ENCODE results near the gene SEC14L1.

DNA sequence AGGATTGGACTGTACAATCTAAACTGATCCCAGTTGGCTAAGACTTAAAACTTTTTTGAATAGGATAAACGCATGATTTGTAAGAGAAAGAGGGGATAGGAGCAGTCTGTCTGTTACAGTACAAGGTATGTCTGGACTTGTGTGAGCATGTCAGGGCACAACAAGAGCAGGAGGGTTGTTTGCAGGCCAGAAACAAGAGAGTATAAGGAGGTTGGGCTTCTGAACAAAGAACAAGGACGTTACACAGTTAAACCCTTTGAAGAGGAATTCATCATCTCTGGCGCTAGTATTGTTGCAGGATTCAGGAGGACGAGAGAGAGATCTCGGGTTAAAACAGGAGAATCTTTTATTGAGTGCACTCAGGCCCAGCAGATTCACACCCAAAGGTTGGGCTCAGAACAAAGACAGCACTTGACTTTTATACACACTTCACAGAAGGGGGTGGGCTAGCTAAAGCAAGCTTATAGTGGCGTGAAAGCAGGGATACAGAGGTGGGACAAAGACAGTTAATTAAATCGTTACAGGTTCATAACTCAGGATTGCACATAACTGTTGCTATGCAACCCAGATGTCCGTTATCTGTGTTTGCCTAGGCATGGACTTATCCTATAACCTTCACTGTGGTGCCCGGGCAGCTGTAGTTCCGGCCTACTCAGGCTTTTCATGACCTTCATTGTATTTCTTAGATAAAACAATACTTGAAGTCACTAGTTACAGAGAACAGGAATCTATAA, 34.3 kb downstream of the SEC14L1 start:
- TF ChIP-seq RFX5 (IDR thresholded peaks at IDR 0.05) (no peak), RAD21 (conservative IDR thresholded peaks at IDR 0.05 in 1 of 2, IDR thresholded peaks at IDR 0.05 in 1 of 2) (no peak), HOXB13 (CRISPR knock-in tag; IDR thresholded peaks at IDR 0.05; ENCODE audit: low read depth) (no peak), KDM5A (IDR thresholded peaks at IDR 0.05) (no peak), PHF8 (IDR thresholded peaks at IDR 0.05; ENCODE audit: borderline replicate concordance, low read depth) (no peak), SREBF2 (IDR thresholded peaks at IDR 0.05) (no peak), EP300 (IDR thresholded peaks at IDR 0.05) (no peak), POLR2A (IDR thresholded peaks at IDR 0.05; ENCODE audit: low read length) (no peak), FOSL2 (IDR thresholded peaks at IDR 0.05) (no peak), FOSL2 (CRISPR knock-in tag; IDR thresholded peaks at IDR 0.05) (no peak)
- TF ChIP-seq, protein P1, sequence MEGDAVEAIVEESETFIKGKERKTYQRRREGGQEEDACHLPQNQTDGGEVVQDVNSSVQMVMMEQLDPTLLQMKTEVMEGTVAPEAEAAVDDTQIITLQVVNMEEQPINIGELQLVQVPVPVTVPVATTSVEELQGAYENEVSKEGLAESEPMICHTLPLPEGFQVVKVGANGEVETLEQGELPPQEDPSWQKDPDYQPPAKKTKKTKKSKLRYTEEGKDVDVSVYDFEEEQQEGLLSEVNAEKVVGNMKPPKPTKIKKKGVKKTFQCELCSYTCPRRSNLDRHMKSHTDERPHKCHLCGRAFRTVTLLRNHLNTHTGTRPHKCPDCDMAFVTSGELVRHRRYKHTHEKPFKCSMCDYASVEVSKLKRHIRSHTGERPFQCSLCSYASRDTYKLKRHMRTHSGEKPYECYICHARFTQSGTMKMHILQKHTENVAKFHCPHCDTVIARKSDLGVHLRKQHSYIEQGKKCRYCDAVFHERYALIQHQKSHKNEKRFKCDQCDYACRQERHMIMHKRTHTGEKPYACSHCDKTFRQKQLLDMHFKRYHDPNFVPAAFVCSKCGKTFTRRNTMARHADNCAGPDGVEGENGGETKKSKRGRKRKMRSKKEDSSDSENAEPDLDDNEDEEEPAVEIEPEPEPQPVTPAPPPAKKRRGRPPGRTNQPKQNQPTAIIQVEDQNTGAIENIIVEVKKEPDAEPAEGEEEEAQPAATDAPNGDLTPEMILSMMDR (IDR thresholded peaks at IDR 0.05): no peak
- TF ChIP-seq, protein P2, sequence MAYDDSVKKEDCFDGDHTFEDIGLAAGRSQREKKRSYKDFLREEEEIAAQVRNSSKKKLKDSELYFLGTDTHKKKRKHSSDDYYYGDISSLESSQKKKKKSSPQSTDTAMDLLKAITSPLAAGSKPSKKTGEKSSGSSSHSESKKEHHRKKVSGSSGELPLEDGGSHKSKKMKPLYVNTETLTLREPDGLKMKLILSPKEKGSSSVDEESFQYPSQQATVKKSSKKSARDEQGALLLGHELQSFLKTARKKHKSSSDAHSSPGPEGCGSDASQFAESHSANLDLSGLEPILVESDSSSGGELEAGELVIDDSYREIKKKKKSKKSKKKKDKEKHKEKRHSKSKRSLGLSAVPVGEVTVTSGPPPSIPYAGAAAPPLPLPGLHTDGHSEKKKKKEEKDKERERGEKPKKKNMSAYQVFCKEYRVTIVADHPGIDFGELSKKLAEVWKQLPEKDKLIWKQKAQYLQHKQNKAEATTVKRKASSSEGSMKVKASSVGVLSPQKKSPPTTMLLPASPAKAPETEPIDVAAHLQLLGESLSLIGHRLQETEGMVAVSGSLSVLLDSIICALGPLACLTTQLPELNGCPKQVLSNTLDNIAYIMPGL (CRISPR knock-in tag; IDR thresholded peaks at IDR 0.05; ENCODE audit: borderline replicate concordance): no peak
- TF ChIP-seq, protein P3, sequence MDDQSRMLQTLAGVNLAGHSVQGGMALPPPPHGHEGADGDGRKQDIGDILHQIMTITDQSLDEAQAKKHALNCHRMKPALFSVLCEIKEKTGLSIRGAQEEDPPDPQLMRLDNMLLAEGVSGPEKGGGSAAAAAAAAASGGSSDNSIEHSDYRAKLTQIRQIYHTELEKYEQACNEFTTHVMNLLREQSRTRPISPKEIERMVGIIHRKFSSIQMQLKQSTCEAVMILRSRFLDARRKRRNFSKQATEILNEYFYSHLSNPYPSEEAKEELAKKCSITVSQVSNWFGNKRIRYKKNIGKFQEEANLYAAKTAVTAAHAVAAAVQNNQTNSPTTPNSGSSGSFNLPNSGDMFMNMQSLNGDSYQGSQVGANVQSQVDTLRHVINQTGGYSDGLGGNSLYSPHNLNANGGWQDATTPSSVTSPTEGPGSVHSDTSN (IDR thresholded peaks at IDR 0.05): no peak
- TF ChIP-seq, protein P4, sequence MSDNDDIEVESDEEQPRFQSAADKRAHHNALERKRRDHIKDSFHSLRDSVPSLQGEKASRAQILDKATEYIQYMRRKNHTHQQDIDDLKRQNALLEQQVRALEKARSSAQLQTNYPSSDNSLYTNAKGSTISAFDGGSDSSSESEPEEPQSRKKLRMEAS (IDR thresholded peaks at IDR 0.05): no peak
- TF ChIP-seq, protein P5, sequence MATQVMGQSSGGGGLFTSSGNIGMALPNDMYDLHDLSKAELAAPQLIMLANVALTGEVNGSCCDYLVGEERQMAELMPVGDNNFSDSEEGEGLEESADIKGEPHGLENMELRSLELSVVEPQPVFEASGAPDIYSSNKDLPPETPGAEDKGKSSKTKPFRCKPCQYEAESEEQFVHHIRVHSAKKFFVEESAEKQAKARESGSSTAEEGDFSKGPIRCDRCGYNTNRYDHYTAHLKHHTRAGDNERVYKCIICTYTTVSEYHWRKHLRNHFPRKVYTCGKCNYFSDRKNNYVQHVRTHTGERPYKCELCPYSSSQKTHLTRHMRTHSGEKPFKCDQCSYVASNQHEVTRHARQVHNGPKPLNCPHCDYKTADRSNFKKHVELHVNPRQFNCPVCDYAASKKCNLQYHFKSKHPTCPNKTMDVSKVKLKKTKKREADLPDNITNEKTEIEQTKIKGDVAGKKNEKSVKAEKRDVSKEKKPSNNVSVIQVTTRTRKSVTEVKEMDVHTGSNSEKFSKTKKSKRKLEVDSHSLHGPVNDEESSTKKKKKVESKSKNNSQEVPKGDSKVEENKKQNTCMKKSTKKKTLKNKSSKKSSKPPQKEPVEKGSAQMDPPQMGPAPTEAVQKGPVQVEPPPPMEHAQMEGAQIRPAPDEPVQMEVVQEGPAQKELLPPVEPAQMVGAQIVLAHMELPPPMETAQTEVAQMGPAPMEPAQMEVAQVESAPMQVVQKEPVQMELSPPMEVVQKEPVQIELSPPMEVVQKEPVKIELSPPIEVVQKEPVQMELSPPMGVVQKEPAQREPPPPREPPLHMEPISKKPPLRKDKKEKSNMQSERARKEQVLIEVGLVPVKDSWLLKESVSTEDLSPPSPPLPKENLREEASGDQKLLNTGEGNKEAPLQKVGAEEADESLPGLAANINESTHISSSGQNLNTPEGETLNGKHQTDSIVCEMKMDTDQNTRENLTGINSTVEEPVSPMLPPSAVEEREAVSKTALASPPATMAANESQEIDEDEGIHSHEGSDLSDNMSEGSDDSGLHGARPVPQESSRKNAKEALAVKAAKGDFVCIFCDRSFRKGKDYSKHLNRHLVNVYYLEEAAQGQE (IDR thresholded peaks at IDR 0.05): no peak

All from A549 (cell line).